GM21360 (cell line): ENCODE results near the gene CRACDL.
"Not testable (repeated sequence)": the region's sequence is repeated elsewhere in the genome, so short reads cannot be mapped to it uniquely, and the experiment has no call there.

Experiments
- ATAC-seq: cut with Tn5 transposase; IDR thresholded peaks from one replicate; pipeline ENCODE4 v1.9.1; 2021; ENCODE audit warnings: mild to moderate bottlenecking, moderate library complexity; ENCODE audit not compliant: unreplicated experiment

CRACDL gene

GRCh38 chr2:98886066-98886554 lies 49.9 kb downstream of the CRACDL start:
- no peak for ATAC-seq

DNA sequence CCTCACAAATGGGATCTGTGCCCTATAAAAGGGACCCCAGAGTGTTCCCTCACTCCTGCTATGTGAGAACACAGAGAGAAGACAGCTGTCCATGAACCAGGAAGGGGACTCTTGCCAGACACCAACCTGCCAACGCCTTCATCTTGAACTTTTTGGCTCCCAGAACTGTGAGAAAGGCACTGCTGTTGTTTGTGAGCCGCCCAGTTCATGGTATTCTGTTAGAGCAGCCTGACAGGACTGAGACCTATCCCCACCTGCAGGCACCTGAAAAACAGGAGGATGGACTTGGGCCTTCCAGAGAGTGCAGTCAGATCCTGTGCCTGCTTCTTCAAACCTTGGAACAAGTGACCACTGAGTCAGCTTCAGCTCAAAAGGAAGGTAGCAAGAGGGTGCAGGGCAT lies 51.4 kb downstream of the CRACDL start:
- no peak for ATAC-seq

GRCh38 chr2:98883780-98884211 lies 52.2 kb downstream of the CRACDL start:
- ATAC-seq, result no peak

DNA sequence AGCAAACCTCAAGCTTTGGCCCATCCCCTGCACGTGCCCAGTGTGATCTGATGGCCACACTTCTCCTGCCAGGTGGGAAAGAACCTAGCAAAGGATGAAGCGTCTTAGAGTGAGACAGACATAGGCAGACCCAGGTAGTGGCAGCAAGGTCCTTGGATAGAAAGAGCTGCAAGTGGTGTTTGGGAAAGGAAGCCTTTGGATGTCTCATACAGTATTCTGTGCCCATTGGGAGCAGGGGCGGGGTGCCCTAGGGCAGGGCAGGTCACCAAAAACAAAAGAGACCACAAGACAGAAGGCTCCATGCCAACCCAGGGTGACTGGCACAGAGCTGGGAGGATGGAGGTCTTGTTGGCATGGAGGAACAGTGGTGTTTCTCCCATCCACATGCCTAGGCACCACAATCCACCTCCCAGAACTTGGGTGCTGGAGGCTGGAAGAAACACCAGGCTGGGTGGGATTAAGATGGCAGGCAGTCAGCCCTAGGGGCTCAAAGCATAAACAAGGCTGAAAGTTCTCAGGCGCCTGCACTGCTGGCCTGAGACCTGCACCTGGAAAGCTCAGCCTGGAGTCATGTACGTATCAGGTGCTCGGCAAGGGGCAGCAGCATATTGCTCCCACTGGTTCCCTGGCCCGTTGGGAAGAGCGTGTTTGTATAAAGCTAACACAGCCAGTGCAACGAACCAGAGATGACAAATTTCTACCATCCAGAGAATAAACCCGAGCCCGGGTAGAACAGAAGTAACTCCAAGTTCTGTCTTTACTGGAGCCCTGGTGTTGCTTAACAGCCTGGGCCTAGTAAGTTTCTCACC lies 52.9 kb downstream of the CRACDL start:
- no peak for ATAC-seq

DNA sequence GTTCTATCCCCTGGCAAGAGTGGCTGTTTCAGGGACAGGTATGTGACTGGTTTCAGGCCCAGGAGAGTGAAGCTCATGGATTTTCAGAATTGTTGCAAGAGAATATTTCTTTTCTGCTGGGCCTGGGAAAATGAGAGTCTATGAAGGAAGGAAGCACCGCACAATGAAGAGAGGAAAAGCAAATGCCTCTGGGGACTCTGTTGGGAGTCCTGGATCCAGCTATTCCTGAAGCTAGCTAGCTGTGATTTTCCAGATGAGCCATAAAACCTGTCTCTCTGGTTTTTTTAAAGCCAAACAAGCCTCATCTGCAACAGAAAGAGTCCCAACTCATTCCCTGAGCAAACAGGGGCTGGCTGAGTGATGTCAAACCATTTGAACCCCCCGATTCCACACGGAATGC lies 53.7 kb downstream of the CRACDL start:
- no peak for ATAC-seq

DNA sequence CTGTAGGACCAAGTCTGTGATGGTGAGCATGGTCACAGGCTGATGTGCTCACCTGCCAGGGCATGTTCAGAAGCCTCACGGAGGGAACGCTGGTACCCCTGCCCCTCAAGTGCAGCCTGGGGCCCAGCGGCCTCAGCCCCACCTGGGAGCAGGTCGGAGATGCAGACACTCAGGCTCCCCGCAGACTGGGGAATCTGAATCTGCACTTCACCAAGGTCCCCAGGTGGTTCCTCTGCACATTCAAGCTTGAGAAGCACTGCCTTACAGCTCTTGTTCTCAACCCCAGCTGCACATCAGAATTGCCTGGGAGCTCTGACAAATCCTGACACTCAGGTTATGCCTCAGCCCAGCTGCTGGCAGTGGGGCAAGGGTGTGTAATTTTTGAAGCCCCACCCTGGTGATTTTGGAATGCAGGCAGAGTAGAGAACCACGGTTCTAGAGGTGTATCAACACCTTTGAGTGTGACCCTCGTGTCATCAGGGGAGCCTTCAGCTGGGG lies 54.8 kb downstream of the CRACDL start:
- no peak for ATAC-seq

DNA sequence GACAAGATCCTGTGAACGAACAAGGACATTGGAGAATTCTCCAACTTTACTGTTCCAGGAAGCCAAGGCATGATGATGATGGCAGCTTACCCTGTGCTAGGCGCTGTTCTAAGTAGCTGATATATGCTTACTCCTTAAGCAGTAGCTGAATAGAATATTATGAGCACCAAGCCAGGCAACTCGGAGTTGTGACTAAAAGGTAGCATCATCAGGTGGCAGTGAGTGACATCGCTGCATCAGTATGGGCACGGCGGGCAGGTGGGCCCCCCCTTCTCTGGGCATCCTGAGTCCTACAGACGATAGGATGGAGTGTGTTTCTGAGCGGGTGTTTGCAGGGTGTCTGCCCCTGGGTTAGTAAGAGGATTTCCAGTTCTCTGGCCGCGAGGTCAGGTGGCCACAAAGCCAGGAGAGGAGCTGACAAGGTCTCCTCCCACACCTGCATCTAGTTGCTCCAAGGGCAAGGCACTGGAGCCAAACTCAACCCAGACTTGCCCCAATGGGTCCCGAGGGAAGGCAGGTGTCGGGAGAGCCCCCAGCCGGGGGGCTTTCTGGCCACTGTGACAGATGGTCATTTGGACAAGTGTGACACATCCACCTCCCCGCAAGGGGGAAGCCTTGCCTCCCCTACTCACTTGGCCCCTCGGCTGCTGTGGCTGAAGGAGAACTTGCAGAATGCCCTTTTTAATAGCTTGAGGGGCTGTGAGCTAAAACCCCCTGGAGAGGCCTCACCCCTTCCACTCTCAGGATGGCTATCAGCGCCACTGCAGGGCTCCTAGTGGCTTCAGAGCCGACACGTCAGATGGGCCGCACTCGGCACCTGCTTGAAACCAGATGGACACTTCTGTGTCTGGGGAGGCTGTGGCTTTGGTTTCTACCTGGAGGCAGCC lies 55.5 kb downstream of the CRACDL start:
- no peak for ATAC-seq

DNA sequence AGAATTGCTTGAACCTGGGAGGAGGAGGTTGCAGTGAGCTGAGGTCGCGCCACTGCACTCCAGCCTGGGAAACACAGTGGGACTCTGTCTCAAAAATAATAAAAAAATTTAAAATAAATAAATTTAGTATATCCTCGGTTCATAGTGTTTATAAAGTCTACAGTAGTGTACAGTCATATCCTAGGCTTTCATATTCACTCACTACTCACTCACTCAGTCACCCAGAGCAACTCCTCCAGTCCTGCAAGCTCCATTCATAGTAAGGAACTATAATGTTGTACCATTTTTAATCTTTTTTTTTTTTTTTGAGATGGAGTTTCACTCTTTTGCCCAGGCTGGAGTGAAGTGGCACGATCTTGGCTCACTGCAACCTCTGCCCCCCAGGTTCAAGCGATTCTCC lies 58.4 kb downstream of the CRACDL start:
- not testable (repeated sequence) for ATAC-seq

DNA sequence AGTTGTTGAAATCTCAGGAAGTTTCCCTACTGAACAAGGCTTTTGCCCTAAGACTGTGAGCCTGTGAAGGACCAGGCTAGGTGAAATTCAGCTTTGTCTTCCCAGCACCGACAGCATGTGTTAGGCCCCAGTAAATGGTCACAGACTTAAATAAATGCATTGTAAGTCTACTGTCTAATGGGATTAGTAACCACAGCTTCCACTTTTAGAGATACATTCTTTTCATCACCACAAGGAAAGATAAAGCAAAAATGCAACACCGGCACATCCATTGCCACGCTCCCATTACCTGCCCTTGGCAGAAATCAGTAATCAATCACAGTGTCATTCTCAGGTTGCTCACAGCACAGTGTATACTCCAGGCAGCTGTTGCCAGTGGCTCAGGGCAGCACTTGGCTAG lies 59.3 kb downstream of the CRACDL start:
- no peak for ATAC-seq

GRCh38 chr2:98875746-98876145 lies 60.3 kb downstream of the CRACDL start:
- no peak for ATAC-seq

- ATAC-seq, result no peak
These were observed 60.8 kb downstream of the CRACDL start for GRCh38 chr2:98875081-98875728.

- ATAC-seq, result no peak
These were observed 61.8 kb downstream of the CRACDL start for GRCh38 chr2:98874186-98874689.

DNA sequence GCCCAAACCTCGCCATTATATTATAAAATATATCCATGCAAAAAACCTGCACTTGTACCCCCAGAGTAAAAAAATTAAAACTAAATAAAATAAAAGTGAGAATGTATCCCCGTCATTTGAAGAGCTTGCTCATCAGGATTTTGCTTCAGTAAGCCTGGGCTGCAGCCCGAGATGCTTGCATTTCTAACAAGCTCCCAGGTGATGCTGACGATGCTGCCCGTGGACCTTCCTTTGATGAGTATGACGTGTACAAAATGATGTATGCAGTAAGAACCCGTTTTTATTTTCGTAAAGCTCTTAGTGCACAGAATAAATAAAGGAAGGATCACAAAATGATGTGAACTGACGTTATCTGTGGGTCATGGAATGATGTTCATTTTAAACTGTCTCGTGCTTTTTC lies 63.5 kb downstream of the CRACDL start:
- no peak for ATAC-seq

DNA sequence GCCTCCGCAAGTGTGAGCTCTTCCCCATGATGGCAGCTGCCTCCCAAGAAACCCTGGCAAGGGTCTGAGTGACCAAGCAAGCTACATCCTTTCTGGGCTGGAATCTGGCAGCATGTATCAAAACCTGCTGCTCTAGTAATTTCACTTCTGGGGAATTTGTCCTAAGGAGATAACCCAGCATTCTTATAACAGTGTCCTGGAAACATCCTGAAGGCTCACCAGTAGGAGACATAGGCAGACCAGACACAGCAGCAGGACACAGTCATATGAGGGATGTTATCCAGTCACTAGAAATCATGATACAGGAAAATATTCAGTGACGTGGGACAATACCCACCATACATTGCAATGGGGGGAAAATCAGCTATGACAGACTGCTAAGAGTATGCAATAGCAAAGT lies 64.5 kb downstream of the CRACDL start:
- ATAC-seq, result no peak

DNA sequence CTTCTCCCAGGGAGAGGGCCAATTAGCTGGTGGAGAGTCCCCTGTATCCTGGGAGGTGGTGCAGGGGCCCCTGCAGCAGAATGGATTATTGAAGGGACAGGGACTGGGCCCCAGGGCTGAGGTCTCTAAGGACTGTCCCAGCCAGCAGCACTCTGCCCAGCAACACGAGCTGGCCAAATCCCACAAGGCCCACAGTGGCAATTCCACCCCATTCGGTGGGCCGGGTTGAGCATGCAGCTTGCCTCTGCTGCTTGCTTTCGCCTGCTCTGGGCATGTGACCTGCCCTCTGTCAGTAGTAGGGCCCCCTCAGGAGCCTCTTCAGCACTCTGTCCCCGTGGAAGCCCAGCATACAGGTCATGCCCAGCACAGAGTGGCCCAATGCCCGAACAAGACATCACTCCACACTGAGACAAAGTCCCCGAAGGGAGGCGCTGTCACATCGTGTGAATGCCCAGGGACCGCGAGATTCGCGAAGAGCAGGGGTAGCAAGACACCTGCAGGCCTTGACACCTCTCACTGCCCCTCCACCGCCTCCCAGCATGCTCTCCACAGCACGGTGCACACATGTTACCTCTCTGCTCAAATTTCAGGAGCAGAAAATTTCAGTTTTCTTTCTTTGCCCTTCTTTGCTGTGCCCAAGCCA lies 65.4 kb downstream of the CRACDL start:
- no peak for ATAC-seq

DNA sequence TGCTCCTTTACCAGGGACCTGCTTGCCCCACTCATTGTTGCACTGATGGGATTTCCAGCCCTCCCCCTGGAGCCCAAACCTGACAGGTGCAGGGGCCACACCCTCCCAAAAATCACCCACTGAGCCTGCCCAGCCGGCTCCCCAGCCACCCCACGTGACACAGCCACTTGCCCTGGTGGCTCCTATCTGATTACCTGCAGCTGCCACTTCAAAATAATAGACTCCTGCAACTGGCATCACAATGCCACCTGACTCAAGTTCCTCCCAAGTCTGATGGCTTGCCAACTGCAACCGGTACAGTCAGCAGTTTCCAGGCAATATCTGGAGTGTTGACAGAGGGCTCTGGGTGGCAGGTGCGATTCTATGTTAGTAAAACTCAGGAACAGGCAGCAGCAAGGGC lies 66.2 kb downstream of the CRACDL start:
- no peak for ATAC-seq

DNA sequence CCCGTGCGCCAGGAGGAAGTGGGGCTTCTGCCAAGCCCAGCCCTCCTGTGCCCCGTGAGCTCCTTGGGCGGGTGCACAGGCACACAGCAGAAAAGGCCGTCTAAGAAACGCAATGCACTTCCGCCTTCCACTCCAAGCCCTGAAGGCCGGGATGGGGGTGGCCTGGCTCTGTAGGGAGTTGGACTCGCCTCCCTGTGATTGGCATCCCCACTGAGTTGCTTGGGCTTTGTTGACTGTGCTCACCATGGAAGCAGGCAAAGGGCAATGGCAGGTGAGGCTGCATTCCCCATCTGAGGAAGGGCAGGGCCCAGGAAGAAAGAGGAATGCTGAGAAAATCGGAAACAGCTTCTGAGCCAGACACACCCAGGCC lies 66.8 kb downstream of the CRACDL start:
- no peak for ATAC-seq

DNA sequence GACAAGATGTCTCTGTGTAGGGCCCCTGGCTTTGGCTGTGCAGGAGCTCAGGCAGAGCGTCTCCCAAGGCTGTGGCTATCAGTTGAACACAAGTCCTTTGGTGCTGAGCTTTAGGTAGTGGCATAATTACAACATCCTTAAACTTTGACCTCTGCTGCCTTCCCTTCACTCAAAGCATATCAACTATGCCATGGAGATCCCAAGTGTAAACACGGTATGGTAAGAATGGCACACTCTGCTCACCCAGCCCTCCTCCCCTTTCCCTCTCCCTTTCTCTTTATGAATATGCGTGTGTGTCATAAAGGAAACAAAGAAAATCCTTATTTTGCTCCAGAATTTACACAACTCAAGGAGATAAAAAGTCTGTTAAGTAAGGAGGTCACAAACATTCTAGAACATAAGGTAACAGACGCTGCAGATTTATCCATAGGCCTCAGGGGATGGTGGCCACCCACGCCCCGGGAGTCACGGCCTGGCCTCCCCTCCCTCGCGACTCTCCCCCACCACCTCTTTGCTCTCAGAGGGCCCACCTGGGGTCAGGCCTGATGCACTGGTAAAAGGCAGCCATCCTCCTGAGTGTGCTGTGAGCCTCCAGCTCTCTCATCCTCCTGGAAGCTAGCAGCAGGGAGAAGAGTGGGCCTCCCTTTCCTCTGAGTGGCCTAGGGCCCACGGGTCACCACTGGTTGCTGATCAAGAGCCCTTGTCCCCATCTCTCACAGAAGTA lies 67.3 kb downstream of the CRACDL start:
- ATAC-seq, result no peak

- ATAC-seq, result no peak
These were observed 68.3 kb downstream of the CRACDL start for GRCh38 chr2:98867539-98868309.
